Activated gamma-delta T cell (primary cell): ENCODE data around the gene PGGHG.
"Not testable (repeated sequence)": the region's sequence is repeated elsewhere in the genome, so short reads cannot be mapped to it uniquely, and the experiment has no call there.

Experiments used
- DNase-seq: peaks from one replicate; lab custom pipeline; 2025; lab: John Stamatoyannopoulos, UW

PGGHG gene

DNA sequence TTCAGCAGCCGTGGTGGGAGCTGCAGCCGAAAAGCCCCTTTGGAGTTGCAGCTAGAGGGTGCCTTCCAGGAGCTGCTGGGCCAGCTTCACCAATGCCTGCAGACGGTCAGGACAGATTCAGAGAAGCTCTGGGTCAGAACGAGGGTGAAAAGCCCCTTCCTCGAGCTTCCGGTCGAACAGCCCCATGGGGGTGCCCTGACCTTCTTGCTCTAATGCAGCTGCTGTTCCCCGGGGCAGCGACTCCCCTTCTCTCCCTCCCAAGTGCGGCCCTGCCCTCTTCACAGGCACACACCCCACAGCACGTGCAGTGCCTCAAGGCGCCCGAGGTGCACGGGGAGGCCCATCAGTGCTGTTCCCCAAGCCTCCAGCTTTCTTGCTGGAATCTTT, 41.4 kb downstream of the PGGHG start:
- no peak for DNase-seq

DNA sequence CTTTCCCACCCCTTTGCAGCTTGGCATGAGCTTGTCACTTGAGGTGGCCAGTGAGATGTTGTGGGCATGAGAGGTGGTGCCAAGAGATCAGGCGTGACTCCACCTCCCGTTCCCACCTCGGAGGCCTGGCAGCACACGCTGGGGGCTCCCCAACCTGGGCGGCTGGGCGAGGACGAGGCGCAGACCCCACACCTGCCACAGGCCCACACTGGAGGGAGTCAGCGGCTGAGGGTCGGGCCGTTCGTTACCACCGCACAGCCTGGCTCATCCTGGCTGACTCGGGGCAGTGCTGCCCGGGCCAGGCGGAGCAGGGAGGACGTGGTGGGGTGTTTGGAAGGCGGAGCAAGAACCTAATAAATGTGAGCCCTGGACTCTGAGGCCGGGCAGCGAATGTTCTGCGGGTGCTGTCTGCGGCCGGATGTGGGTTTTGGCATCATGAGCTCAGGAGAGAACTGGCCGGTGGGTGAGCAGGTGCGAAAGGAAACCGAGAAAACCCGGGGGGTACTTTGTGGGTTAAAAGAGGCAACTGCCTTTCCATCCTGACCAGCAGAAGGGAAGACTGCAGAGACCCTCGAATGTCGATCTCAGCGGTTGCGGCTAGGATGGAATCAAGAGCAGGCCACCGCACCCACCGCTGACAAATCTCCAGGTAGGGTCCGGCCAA, 41.9 kb downstream of the PGGHG start:
- no peak for DNase-seq

DNA sequence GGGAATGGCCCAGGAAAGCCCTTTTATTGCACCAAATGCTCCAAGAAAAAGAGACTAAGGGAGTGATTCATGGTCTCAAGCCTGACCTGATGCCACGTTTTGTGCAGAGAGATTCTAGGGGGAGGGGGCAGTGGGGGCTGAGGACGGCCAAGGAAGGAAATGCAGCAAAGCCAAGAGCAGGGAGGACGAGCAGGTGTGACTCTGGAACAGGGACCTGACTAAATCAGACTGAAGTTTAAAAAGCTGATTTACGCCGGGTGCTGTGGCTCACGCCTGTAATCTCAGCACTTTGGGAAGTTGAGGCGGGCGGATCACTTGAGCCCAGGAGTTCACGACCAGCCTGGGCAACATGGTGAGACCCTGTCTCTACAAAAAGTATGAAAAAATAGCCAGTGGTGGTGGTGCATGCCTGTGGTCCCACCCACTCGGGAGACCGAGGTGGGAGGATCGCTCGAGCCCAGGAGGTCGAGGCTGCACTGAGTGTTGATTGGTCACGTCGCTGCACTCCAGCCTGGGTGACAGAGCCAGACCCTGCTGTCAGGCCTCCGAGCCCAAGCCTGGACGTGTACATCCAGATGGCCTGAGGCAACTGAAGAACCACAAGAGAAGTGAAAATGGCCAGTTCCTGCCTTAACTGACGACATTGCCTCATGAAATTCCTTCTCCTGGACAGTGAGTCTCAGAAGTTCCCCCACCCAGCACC, 42.6 kb downstream of the PGGHG start:
- DNase-seq: no peak

DNA sequence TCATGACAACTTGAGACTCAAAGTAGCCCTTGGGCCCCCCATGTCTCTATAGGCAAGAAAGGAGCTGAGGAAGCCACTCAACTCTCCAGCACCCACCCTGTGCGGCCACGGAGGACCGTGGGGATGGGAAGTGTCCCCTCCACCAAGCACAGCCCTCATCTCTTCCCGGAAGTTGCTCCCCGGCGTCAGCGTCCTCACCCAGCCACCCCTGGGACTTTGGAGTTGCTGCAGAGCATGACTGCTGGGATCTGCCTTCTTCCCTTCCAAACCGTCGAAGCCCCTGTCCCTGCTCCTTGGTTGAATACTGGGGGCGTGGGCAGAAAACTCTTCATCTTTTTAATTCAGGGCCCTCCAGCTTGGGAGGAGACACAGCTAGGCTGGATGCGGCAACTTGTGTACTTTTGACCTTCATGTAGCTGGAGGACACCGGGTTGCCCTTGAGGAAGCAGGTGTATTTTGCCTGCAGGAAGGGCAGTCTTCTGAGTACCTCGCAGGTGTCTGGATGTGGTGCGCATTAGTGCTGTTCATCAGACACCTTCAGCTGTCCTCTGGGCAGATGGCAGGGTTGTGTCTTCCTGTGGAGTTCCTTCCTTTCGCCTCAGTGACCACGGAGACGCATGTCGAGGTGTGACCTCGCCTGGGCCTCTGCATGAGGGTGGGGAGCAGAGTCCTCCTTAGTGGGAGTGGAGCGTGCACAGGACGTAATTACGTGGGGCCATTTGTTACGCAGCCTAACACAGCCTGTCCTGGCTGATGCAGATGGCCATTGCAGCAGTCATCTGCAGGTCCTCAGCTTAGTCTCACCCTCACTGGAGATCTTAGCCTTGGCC, 43.9 kb downstream of the PGGHG start:
- DNase-seq: no peak

DNA sequence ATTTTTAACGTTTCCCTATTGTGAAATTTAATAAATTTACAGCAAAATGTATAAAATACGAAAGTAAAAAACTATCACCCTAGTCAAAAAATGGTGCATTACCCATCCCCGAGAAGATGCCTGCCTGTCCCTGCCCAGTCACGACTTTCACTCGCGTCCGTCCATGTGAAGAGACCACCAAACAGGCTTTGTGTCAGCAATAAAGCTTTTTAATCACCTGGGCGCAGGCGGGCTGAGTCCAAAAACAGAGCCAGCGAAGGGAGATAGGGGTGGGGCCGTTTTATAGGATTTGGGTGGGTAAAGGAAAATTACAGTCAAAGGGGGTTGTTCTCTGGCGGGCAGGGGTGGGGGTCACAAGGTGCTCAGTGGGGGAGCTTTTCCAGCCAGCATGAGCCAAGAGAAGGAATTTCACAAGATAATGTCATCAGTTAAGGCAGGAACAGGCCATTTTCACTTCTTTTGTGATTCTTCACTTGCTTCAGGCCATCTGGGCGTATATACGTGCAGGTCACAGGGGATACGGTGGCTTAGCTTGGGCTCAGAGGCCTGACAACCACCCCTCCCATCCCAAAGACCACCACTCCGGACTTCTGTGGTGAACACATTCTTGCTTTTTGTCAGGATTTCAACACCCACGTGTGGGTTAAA, 44.8 kb downstream of the PGGHG start:
- not testable (repeated sequence) for DNase-seq

DNA sequence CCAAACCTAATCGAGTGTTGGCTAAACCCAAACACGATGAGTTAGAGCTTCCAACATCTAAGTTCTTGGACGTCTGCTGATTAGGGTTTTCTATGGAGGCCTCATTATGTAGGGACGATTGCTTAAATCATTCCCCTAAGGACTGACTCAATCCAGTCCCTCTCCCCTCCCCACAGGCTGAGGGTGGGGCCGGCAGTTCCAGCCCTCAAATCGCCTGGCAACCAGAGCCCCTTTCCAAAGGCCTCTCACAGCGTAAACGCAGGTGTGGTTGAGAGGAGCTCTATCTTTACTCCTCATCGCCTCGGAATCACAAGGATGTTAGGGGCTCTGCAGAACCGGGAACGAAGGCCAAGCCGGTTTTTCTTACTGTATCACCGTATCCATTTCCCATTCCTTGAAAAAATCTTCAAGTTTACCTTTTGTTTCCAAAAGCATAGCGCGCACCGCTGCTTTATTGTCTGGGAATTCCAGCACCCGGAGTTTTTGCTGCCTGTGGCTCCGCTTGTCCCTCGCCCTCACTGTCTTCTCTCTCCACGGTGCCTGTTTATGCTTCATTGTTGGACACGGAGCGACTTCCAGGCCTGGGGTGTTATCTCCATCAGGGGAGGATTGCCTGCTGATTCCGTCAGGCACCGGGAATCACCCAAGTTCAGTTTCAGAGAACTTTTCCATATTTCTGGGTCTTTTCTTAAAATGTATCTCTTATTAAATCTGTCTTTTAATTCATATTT, 45.5 kb downstream of the PGGHG start:
- DNase-seq: no peak

DNA sequence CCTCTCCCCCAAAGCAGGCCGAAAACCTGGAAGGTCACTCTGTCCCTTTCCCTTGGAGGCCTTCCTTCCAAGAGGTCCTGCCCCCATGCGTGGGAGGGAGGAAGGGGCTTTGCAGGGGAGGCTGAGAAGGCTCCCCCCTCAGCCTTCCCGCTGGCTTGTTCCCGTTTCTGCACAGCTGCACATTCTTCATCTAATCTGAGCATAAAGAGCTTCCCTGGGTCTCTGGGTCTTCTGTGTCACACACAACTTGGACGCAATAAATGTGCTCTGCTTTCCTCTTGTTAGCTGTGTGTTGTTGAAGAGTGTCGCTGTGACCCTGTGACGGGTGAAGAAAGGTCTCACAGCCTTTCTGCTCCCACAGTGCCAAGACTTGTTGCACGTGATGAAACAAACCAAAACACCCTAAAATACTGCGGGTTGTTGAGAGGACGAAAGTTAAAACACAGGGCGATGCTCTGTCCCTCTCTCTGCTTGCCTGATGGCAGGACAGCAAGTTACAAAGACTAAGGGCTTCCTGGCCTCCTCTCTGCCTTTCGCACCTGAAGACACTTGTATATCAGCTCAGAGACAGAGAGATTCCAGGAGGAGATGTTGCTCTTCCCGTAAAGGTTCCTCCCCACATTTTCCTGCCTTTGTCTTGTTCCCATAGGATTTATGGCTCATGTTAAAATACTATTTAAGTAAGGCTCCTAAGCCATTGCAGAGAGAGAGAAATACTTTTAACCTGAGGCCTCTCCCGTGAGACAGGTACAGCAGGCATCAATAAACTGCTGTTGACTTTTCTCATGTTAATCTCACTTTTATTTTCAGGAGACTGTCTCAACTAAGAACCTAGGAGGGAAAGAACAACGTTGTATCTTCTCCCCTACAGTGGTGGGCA, 47.1 kb downstream of the PGGHG start:
- no peak for DNase-seq

DNA sequence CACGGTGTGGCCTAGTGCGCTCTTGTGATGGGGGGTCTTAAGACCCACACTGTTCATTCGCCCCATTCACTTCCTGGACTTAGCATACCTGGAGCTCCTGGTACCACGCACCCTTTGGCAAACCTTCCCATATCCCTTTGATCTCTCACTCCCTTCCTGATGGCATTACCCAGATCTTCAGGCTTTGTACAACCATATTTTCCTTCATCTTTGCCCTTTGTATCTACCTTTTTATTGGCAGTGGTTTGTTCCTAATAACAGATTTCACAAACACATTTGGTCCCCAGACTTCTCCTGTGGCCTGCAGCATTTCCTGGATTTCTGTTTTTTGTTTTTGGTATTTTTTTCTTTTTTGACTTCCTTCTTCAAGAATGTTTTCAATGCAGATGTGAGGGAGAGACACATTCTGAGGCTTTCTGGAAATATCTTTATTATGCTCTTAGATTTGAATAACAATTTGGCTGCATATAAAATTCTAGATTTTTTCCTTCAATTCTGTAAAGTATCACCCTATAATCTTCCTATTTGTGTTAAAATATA, 47.8 kb downstream of the PGGHG start:
- no peak for DNase-seq

DNA sequence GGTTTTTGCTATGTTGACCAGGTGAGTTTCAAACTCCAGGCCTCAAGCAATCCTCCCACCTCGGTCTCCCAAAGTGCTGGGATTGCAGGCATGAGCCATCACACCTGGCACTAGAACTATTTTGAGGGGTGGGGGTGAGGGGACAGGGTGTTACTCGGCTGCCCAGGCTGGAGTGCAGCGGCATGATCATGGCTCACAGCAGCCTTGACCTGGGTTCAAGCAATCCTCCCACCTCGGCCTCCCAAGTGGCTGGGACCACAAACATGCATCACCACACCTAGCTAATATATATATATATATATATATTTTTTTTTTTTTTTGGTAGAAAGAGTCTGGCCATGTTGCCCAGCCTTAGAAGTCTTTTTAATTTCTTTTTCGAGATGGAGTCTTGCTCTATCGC, 48.8 kb downstream of the PGGHG start:
- DNase-seq: no peak

DNA sequence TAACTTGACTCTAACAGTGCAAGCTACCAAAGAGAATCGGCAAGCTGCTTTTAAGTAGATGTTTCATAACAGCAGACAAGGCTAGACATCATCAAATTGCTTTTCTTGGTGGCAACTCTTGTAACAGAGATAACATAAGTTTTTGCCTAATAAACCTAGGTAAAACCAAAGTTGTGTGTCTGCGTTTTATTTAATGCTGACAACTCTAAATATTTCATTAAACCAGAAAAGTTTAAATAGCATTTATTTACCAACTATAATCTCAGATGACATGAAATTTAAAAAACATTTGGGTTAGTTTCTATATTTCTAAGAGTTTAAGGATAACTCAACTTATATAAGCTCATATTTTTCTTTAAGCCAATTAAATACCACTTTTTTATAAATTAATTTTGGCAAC, 51.0 kb downstream of the PGGHG start:
- DNase-seq: no peak

DNA sequence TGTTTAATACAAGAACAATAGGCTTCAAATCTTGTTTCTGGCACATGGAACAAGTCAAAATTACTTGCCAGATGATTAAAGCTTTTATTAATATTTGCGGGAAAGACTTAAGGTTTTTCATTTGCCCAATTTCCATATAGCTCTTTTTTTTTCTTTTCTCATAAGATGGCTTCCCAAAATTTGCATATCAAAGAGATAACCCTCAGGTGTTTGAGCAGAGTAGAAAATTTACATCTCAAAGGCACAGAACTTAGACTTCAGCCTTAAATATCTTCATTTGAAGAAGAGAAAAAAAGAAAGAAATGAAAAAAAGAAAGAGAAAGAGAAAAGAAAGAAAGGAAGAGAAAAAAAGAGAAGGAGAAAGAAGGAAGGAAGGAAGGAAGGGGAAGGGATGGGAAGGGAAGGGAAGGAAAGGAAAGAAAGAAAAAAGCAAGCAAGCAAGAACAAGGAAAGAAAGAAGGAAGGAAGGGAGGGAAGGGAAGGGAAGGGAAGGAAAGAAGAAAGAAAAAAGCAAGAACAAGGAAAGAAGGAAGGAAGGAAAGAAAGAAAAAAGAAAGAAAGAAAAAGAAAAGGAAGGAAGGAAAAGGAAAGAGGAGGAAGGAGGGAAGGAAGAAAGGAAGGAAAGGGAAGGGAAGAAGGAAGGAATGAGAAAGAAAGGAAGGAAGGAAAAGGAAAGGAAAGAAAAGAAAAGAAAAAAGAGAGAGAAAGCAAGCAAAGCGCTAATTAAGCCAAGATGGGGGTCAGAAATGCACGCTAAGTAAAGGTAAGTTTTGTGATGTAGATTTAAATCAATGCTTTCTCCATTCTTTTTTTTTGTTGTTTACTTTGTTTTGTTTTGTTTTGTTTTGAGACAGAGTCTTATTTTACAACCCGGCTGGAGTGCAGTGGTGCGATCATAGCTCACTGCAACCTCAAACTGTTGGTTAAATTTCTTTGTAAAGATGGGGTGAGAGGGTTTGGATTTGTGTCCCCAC, 51.9 kb downstream of the PGGHG start:
- no peak for DNase-seq

DNA sequence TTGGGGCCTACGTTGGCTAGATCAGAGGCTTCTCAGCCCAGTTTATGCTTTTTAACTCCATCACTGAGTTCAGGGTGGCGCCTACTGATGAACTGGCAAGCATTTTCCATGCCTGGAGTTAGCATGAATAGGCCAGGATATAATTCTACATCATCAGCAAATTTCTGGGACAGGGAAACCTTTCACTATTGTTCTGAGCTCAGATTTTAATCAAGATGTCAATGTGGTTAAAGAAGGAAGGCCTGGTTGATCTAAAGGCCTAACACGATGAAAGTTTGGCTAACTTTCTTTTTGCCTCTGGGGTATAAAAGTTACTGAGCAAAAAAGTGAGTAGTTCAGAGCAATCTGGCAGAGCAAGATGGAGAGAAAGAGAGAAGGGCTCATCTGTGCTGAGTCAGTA, 53.4 kb downstream of the PGGHG start:
- DNase-seq: no peak

DNA sequence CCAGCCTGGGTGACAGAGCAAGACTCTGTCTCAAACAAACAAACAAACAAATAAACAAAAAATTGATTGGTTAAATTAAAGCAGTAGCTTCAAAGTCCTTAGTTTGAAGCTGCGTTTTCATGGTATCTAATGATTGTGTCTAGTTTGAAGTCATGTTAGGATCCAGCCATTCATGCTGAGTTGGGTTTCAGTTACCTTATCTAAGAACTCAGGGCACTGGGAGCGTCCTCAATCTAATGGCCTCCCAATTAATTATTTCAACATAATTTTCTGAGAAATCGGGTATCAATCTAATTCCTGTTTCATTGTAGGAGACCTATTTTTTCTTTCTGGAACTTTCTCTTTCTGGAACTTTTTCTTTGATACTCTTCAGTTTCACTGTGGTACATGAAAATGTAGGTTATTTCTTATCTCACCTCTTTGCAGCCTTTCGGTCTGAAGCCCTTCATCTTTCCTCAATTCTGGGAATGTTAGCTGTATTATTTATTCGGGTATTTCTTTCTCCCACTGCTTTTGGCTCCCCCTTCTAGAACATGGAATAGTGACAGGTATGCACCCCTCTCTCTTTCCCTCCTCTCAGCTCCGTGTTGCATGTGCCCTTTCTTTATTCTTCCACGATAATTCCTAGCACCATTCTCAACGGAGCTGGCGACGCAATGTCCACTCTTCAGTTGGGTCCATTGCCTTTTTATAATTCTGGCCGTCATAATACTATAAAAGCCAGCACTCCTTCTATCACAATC, 56.1 kb downstream of the PGGHG start:
- no peak for DNase-seq
